PC-3 (cell line): ENCODE data around the gene USP17L13.
"Not testable (repeated sequence)": the region's sequence is repeated elsewhere in the genome, so short reads cannot be mapped to it uniquely, and the experiment has no call there.

Source experiments
- EZH2 ChIP-seq: fragments of 300-600 bp; sonication (generic); IDR thresholded peaks from one replicate; pipeline ENCODE4 v1.6.1; 2017; ENCODE audit warnings: antibody characterized with exemption, mild to moderate bottlenecking, low read length; ENCODE audit not compliant: unreplicated experiment
- TF ChIP-seq, protein P1 (sequence below): fragments of 300-600 bp; sonication (generic); conservative IDR thresholded peaks from 2 replicates; pipeline ENCODE4 v1.5.1; 2017; ENCODE audit warnings: antibody characterized with exemption, low read depth, mild to moderate bottlenecking, low read length

DNA sequence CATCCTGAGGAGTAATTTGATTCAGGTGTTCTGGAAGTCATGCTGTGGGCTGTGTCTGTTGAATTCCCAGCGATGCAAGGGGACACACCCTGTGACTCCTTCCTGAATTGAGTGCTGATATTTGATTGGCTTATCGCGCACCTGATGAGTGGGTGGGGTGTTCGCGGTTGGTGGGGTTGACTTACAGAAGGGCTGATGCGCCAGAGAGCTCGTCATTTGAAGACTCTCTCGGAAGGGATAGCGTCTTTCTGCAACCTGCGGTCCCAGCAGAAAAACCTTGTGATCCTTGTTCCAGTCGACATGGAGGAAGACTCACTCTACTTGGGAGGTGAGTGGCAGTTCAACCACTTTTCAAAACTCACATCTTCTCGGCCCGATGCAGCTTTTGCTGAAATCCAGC lies 37.9 kb downstream of the USP17L13 start, which contains the start of gene USP17L21:
- TF ChIP-seq, protein P1, sequence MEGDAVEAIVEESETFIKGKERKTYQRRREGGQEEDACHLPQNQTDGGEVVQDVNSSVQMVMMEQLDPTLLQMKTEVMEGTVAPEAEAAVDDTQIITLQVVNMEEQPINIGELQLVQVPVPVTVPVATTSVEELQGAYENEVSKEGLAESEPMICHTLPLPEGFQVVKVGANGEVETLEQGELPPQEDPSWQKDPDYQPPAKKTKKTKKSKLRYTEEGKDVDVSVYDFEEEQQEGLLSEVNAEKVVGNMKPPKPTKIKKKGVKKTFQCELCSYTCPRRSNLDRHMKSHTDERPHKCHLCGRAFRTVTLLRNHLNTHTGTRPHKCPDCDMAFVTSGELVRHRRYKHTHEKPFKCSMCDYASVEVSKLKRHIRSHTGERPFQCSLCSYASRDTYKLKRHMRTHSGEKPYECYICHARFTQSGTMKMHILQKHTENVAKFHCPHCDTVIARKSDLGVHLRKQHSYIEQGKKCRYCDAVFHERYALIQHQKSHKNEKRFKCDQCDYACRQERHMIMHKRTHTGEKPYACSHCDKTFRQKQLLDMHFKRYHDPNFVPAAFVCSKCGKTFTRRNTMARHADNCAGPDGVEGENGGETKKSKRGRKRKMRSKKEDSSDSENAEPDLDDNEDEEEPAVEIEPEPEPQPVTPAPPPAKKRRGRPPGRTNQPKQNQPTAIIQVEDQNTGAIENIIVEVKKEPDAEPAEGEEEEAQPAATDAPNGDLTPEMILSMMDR, result not testable (repeated sequence)
- TF ChIP-seq EZH2, result not testable (repeated sequence)
